ENCODE results near the gene QKI.
A peak's percentile ranks its signal among the peaks of the same experiment; 100 is the strongest.

The QKI gene

GRCh38 chr6:163579111-163579879, 164.8 kb downstream of the QKI start:
- no peak for TF ChIP-seq TAF1 (IDR thresholded peaks at IDR 0.05; ENCODE audit: low read depth)
- peak; percentile 1; the same call in 1 of the 2 replicates for TF ChIP-seq TEAD4 (IDR thresholded peaks at IDR 0.05)
- TF ChIP-seq MAX (IDR thresholded peaks at IDR 0.05), result no peak
- 0 out of 2 replicates have a peak, but pooled peaks have one; percentile 4 for TF ChIP-seq EP300 (IDR thresholded peaks at IDR 0.05; ENCODE audit: borderline replicate concordance)

GRCh38 chr6:163579880-163580295, 165.4 kb downstream of the QKI start:
- TF ChIP-seq RAD21 (IDR thresholded peaks at IDR 0.05; ENCODE audit: low read depth) (peak; percentile 49), FOXM1 (IDR thresholded peaks at IDR 0.05; ENCODE audit: borderline replicate concordance, low read depth) (peak; percentile 65; the same call in 1 of the 2 replicates), EP300 (IDR thresholded peaks at IDR 0.05; ENCODE audit: borderline replicate concordance) (peak; percentile 85), EGR1 (IDR thresholded peaks at IDR 0.05) (0 out of 2 replicates have a peak, but pooled peaks have one; percentile 10), YY1 (IDR thresholded peaks at IDR 0.05; ENCODE audit: low read depth) (peak; percentile 37; the same call in 1 of the 2 replicates), ZBTB7A (IDR thresholded peaks at IDR 0.05; ENCODE audit: low read depth) (no peak), USF1 (IDR thresholded peaks at IDR 0.05) (no peak), CEBPB (IDR thresholded peaks at IDR 0.05) (peak; percentile 71), CREB1 (IDR thresholded peaks at IDR 0.05; ENCODE audit: low read depth) (no peak), TEAD4 (IDR thresholded peaks at IDR 0.05) (peak; percentile 88), TCF12 (IDR thresholded peaks at IDR 0.05; ENCODE audit: low read depth) (peak; percentile 81), MAX (IDR thresholded peaks at IDR 0.05) (peak; percentile 42; the same call in 1 of the 2 replicates), NFIC (IDR thresholded peaks at IDR 0.05) (peak; percentile 97), REST (IDR thresholded peaks at IDR 0.05; ENCODE audit: low read depth) (no peak), TAF1 (IDR thresholded peaks at IDR 0.05; ENCODE audit: low read depth) (no peak)

GRCh38 chr6:163580311-163581030, 166.0 kb downstream of the QKI start:
- TF ChIP-seq EP300 (IDR thresholded peaks at IDR 0.05; ENCODE audit: borderline replicate concordance) (no peak), CREB1 (IDR thresholded peaks at IDR 0.05; ENCODE audit: low read depth) (no peak), REST (IDR thresholded peaks at IDR 0.05; ENCODE audit: low read depth) (no peak), YY1 (IDR thresholded peaks at IDR 0.05; ENCODE audit: low read depth) (no peak), CEBPB (IDR thresholded peaks at IDR 0.05) (no peak), FOXM1 (IDR thresholded peaks at IDR 0.05; ENCODE audit: borderline replicate concordance, low read depth) (no peak), EGR1 (IDR thresholded peaks at IDR 0.05) (no peak), RAD21 (IDR thresholded peaks at IDR 0.05; ENCODE audit: low read depth) (no peak)

GRCh38 chr6:163583558-163583957, 169.0 kb downstream of the QKI start:
- TF ChIP-seq NFIC (IDR thresholded peaks at IDR 0.05), result no peak
- no peak for TF ChIP-seq TCF12 (IDR thresholded peaks at IDR 0.05; ENCODE audit: low read depth)
- no peak for TF ChIP-seq TAF1 (IDR thresholded peaks at IDR 0.05; ENCODE audit: low read depth)
- no peak for TF ChIP-seq EP300 (IDR thresholded peaks at IDR 0.05; ENCODE audit: borderline replicate concordance)
- TF ChIP-seq ZBTB7A (IDR thresholded peaks at IDR 0.05; ENCODE audit: low read depth), result no peak
- TF ChIP-seq TEAD4 (IDR thresholded peaks at IDR 0.05), result no peak
- TF ChIP-seq EGR1 (IDR thresholded peaks at IDR 0.05), result no peak

GRCh38 chr6:163585932-163586437, 171.5 kb downstream of the QKI start:
- TF ChIP-seq RAD21 (IDR thresholded peaks at IDR 0.05; ENCODE audit: low read depth) (no peak), TEAD4 (IDR thresholded peaks at IDR 0.05) (no peak), REST (IDR thresholded peaks at IDR 0.05; ENCODE audit: low read depth) (peak; percentile 20; the same call in 1 of the 2 replicates)
